ENCODE results near the gene KIR3DL3. TPM values are rescaled to one million over a fixed set of nuclear protein-coding genes. Genes with fewer than 3 reads are reported as not detected.
A peak's percentile ranks its signal among the peaks of the same experiment; 100 is the strongest.
"Not testable (repeated sequence)": the region's sequence is repeated elsewhere in the genome, so short reads cannot be mapped to it uniquely, and the experiment has no call there.

KIR3DL3 gene
- not detected for total RNA-seq
- polyA plus RNA-seq, result not detected

- TF ChIP-seq CTCF (IDR thresholded peaks at IDR 0.05), result no peak
- Histone ChIP-seq H3K4me3 (no peak within 1 kb of the TSS), H3K27ac (no peak within 1 kb of the TSS), H3K36me3 (no peaks in the 10 kb centered on the region), H3K27me3 (no peaks in the 10 kb centered on the region), H3K9me3 (no peaks in the 10 kb centered on the region), H3K4me1 (no peaks in the 10 kb centered on the region)
- no peak for ATAC-seq
- DNase-seq, result no peak
- no peak for FAIRE-seq
- WGBS, 2 donors, result 77 to 82% methylated on average over 9 of the region's 9 CpGs
- intact Hi-C loops (cut with DNase I), result no loop called here
Measured at GRCh38 chr19:54724142-54724541, at the start of gene KIR3DL3. Gene KIR3DL3, plus strand, starts transcription at chr19:54724442. Its CDS starts 55 bp downstream, at chr19:54724497.

- FAIRE-seq; intact Hi-C loops (cut with DNase I); DNase-seq; H3K4me1 ChIP-seq; H3K27ac ChIP-seq; H3K9me3 ChIP-seq; H3K4me3 ChIP-seq; H3K36me3 ChIP-seq; H3K27me3 ChIP-seq: not testable (repeated sequence)
- peak in 2 of 4 donors; percentile 62 to 67 for ATAC-seq
- WGBS, 2 donors, result 10 to 16% methylated on average over 10 of the region's 10 CpGs
- peak; percentile 76 to 84 (median 80) for TF ChIP-seq CTCF (IDR thresholded peaks at IDR 0.05)
Measured at GRCh38 chr19:54676210-54676834, 47.9 kb upstream of the KIR3DL3 start.

GRCh38 chr19:54677217-54677616 lies 47.0 kb upstream of the KIR3DL3 start:
- WGBS, 2 donors, result 34 to 40% methylated on average over 4 of the region's 4 CpGs
- Histone ChIP-seq H3K9me3 (no peaks in the 10 kb centered on the region), H3K4me1 (no peaks in the 10 kb centered on the region), H3K27me3 (no peaks in the 10 kb centered on the region), H3K4me3 (no peak overlapping the region), H3K36me3 (no peaks in the 10 kb centered on the region), H3K27ac (no peak overlapping the region)
- intact Hi-C loops (cut with DNase I), result no loop called here
- DNase-seq (no peak), ATAC-seq (no peak), FAIRE-seq (no peak)
- TF ChIP-seq CTCF (IDR thresholded peaks at IDR 0.05), result no peak

GRCh38 chr19:54681596-54681995 lies 42.6 kb upstream of the KIR3DL3 start:
- WGBS, 2 donors, result 64 to 67% methylated on average over 12 of the region's 12 CpGs
- H3K4me3 ChIP-seq; H3K36me3 ChIP-seq; H3K9me3 ChIP-seq; H3K27ac ChIP-seq; FAIRE-seq; H3K4me1 ChIP-seq; DNase-seq; H3K27me3 ChIP-seq; ATAC-seq; intact Hi-C loops (cut with DNase I): not testable (repeated sequence)

- FAIRE-seq (no peak), DNase-seq (no peak), ATAC-seq (no peak)
- H3K27ac ChIP-seq, result no peak overlapping the region
- no peaks in the 10 kb centered on the region for H3K9me3 ChIP-seq
- no peaks in the 10 kb centered on the region for H3K27me3 ChIP-seq
- no peak for TF ChIP-seq CTCF (IDR thresholded peaks at IDR 0.05)
- no peaks in the 10 kb centered on the region for H3K36me3 ChIP-seq
- intact Hi-C loops (cut with DNase I), result no loop called here
- no peaks in the 10 kb centered on the region for H3K4me1 ChIP-seq
- 41 to 44% methylated on average over 7 of the region's 7 CpGs for WGBS, 2 donors
- no peak overlapping the region for H3K4me3 ChIP-seq
Measured at GRCh38 chr19:54682306-54682856, 41.9 kb upstream of the KIR3DL3 start.
